GM12878 (cell line): ENCODE data around the gene C10orf90. TPM values are rescaled to one million over a fixed set of nuclear protein-coding genes. Genes with fewer than 3 reads are reported as not detected.

ENCODE experiments used
- ATAC-seq: fragments of 200-7000 bp; cut with Tn5 transposase; 3 replicates; pipeline ENCODE4 v1.9.1; 2020; ENCODE audit warnings: mild to moderate bottlenecking, moderate library complexity
- BruUV-seq: library from RNA; stranded (reverse); fragments of 400-500 nt; replicated peaks from 2 replicates; lab custom pipeline; 2021; lab: Mats Ljungman, UMichigan
- CTCF ChIA-PET: fragments of 300-600 bp; sonication (Branson Sonifier 250); formaldehyde crosslinking; extraction: SDS; loops from one replicate; lab custom pipeline; 2021; ENCODE audit warnings: inconsistent platforms; lab: Yijun Ruan, JAX
- POLR2A ChIA-PET: fragments of 350-600 bp; formaldehyde crosslinking; extraction: SDS; loops from one replicate; lab custom pipeline; 2021; ENCODE audit warnings: inconsistent platforms; lab: Charles Lee
- RAD21 ChIA-PET: fragments of 300-600 bp; sonication (Branson Sonifier 250); formaldehyde crosslinking; loops from one replicate; lab custom pipeline; 2023; ENCODE audit warnings: antibody characterized with exemption; ENCODE audit not compliant: unreplicated experiment; lab: Charles Lee
- SMC1A ChIA-PET: fragments of 300-600 bp; sonication (Branson Sonifier 250); formaldehyde crosslinking; loops from one replicate; lab custom pipeline; 2023; ENCODE audit not compliant: unreplicated experiment, uncharacterized antibody; lab: Charles Lee
- DNase-seq: peaks from one replicate; pipeline ENCODE4 v3.0.0-alpha.2; 2011; ENCODE audit warnings: low read depth, low spot score
- FAIRE-seq: peaks from 3 replicates; lab custom pipeline; 2011; peaks lifted over from hg19 to GRCh38; lab: Jason Lieb, UNC
- H2AFZ ChIP-seq: 2 replicates; pipeline ENCODE4 v1.6.0; 2011; ENCODE audit warnings: low read depth, low read length, control low read depth; ENCODE audit not compliant: control insufficient read depth
- H3K27ac ChIP-seq: 2 replicates; pipeline ENCODE4 v1.5.1; 2011; ENCODE audit warnings: control low read depth; ENCODE audit not compliant: control insufficient read depth, insufficient read depth
- H3K27me3 ChIP-seq, 2 experiments: replicated peaks in 1 of 2; 2 replicates each; pipeline versions ENCODE4 v1.6.0 to v1.6.1; 2011; ENCODE audit warnings: low read length in 1 of 2; ENCODE audit not compliant: control insufficient read depth in 2 of 2, insufficient read depth in 2 of 2
- H3K36me3 ChIP-seq, 2 experiments: 2 replicates each; pipeline ENCODE4 v1.5.1; 2011; ENCODE audit warnings: low read length in 1 of 2; ENCODE audit not compliant: control insufficient read depth in 2 of 2, insufficient read depth in 2 of 2
- H3K4me1 ChIP-seq: 2 replicates; pipeline ENCODE4 v1.6.1; 2011; ENCODE audit warnings: mild to moderate bottlenecking, low read length, moderate library complexity, mixed read lengths; ENCODE audit not compliant: control insufficient read depth, insufficient read depth
- H3K4me2 ChIP-seq: 2 replicates; pipeline ENCODE4 v1.6.0; 2011; ENCODE audit warnings: control low read depth; ENCODE audit not compliant: control insufficient read depth, insufficient read depth
- H3K4me3 ChIP-seq: fragments of 200-600 bp; sonication (generic); 2 replicates; pipeline ENCODE4 v1.5.1; 2016
- H3K79me2 ChIP-seq: 2 replicates; pipeline ENCODE4 v1.6.0; 2011; ENCODE audit warnings: low read length; ENCODE audit not compliant: control insufficient read depth, insufficient read depth
- H3K9ac ChIP-seq: 2 replicates; pipeline ENCODE4 v1.8.0; 2011; ENCODE audit warnings: low read length, control low read depth, mixed read lengths; ENCODE audit not compliant: control insufficient read depth, insufficient read depth
- H3K9me3 ChIP-seq: replicated peaks from 3 replicates; pipeline ENCODE4 v1.5.1; 2011; ENCODE audit warnings: mild to moderate bottlenecking, low read length; ENCODE audit not compliant: control insufficient read depth, insufficient read depth
- H4K20me1 ChIP-seq: 2 replicates; pipeline ENCODE4 v1.6.0; 2011; ENCODE audit not compliant: control insufficient read depth, insufficient read depth
- BCL3 ChIP-seq: IDR thresholded peaks from 2 replicates; pipeline ENCODE4 v1.6.1; 2011; ENCODE audit warnings: borderline replicate concordance, low read depth, mild to moderate bottlenecking, moderate library complexity, low read length; ENCODE audit not compliant: insufficient read depth, poor library complexity, severe bottlenecking
- BMI1 ChIP-seq: fragments of 450-650 bp; IDR thresholded peaks from 2 replicates; pipeline ENCODE4 v1.6.1; 2016; ENCODE audit warnings: mild to moderate bottlenecking, moderate library complexity, borderline replicate concordance
- CBX3 ChIP-seq: fragments of 200-600 bp; sonication (generic); IDR thresholded peaks from 2 replicates; pipeline ENCODE4 v1.6.1; 2016; ENCODE audit warnings: low read depth, borderline replicate concordance
- CBX5 ChIP-seq: sonication (generic); IDR thresholded peaks from 2 replicates; pipeline ENCODE4 v1.6.1; 2016; ENCODE audit warnings: low read depth, moderate library complexity, mild to moderate bottlenecking, inconsistent platforms
- CTCF ChIP-seq, 3 experiments: IDR thresholded peaks in 2 of 3; conservative IDR thresholded peaks in 1 of 3; 2 replicates each; pipeline ENCODE4 v1.5.1; 2011; ENCODE audit warnings: low read depth in 3 of 3, low read length in 3 of 3, mild to moderate bottlenecking in 3 of 3, control low read depth in 2 of 3, moderate library complexity in 2 of 3, inconsistent platforms in 1 of 3, mixed read lengths in 1 of 3; ENCODE audit not compliant: control insufficient read depth in 2 of 3, insufficient read depth in 1 of 3; ENCODE audit errors: extremely low read depth in 1 of 3
- ELK1 ChIP-seq: IDR thresholded peaks from 2 replicates; pipeline ENCODE4 v1.6.1; 2012; ENCODE audit warnings: low read depth, low read length, improper control_type of control experiment
- KAT2A ChIP-seq: conservative IDR thresholded peaks from 2 replicates; pipeline ENCODE4 v1.6.1; 2011; ENCODE audit warnings: low read depth, low read length; ENCODE audit not compliant: control insufficient read depth
- SIN3A ChIP-seq: IDR thresholded peaks from 2 replicates; pipeline ENCODE4 v1.6.1; 2012; ENCODE audit warnings: low read depth, low read length, improper control_type of control experiment
- TCF3 ChIP-seq: IDR thresholded peaks from 2 replicates; pipeline ENCODE4 v1.6.1; 2012; ENCODE audit warnings: low read depth, mild to moderate bottlenecking, low read length, borderline replicate concordance; ENCODE audit not compliant: insufficient read depth
- ZNF384 ChIP-seq: IDR thresholded peaks from 2 replicates; pipeline ENCODE4 v1.6.1; 2012; ENCODE audit warnings: low read depth, mild to moderate bottlenecking, low read length, improper control_type of control experiment, borderline replicate concordance
- WGBS: methylation state at CpG from one replicate; pipeline ENCODE4 v1.1.6; 2016; ENCODE audit warnings: low lambda C conversion rate; ENCODE audit not compliant: insufficient replicate concordance, insufficient coverage; ENCODE audit errors: missing lambda C conversion rate; 5-methylcytosine and 5-hydroxymethylcytosine counted together
- in situ Hi-C: fragments of 300-500 bp; cut with MboI; formaldehyde crosslinking; loops from 9 replicates; pipeline ENCODE4 v1.14.3; 2018; ENCODE audit warnings: mixed read lengths
- intact Hi-C: fragments of 100-400 bp; cut with micrococcal nuclease; formaldehyde crosslinking; loops from one replicate; pipeline ENCODE4 v1.14.2; 2022; ENCODE audit not compliant: unreplicated experiment
- polyA plus RNA-seq, 11 experiments: library from polyadenylated mRNA; depleted of rRNA in 4 of 11; unstranded in 6 of 11; stranded (reverse) in 5 of 11; fragments of >200 nt; fragmentation: Nextera tagmentation in 4 of 11; fragmentation: Illumina TruSeq in 1 of 11; extraction: Ambion mirVana in 4 of 11; extraction: Trizol in 1 of 11; gene quantifications; 1 replicate in 1 of 11; 2 replicates in 10 of 11; pipeline versions ENCODE4 v1.2.1 to v1.2.3, GENCODE V29; 2011 to 2016; ENCODE audit warnings: inconsistent platforms in 2 of 11, missing spikeins in 2 of 11, low read depth in 1 of 11
- total RNA-seq, 4 experiments: library from RNA; depleted of rRNA in 3 of 4; stranded (reverse); fragments of >200 nt in 3 of 4; fragmentation: Illumina TruSeq in 1 of 4; extraction: Trizol in 1 of 4; gene quantifications; 2 replicates each; pipeline versions ENCODE4 v1.2.1 to v1.2.3, GENCODE V29; 2013 to 2021

Gene C10orf90
- total and polyA plus RNA-seq, 10 of the 15 experiments (the other 5 are each of a cell fraction or from before 2014, with no cell fraction given) = 0.04 TPM; not detected in 9

GRCh38 chr10:126422567-126422966 lies 247.9 kb downstream of the C10orf90 start:
- H3K27me3 ChIP-seq = no peaks in the 10 kb centered on the region
- no peak overlapping the region for H3K27ac ChIP-seq
- no peaks in the 10 kb centered on the region; the same call in 2 of the 3 replicates for H3K9me3 ChIP-seq
- H3K9ac ChIP-seq = no peak overlapping the region
- no peaks in the 10 kb centered on the region for H3K36me3 ChIP-seq
- TF ChIP-seq BMI1 = no peak
- TF ChIP-seq SIN3A = no peak
- no peak for ATAC-seq
- WGBS = 0% methylated on average over 1 of the region's 1 CpG
- ChIA-PET SMC1A (no interaction called here), POLR2A (no interaction called here), CTCF (no interaction called here), RAD21 (no interaction called here)
- BruUV-seq = no TSS peak
- no peaks in the 10 kb centered on the region for H3K4me1 ChIP-seq
- H3K4me2 ChIP-seq = no peak overlapping the region
- no peak for DNase-seq
- FAIRE-seq = no peak
- intact Hi-C loops (no loop called here), in situ Hi-C loops (no loop called here)
- no peak overlapping the region for H2AFZ ChIP-seq
- no peaks in the 10 kb centered on the region for H3K79me2 ChIP-seq
- H4K20me1 ChIP-seq = no peaks in the 10 kb centered on the region
- no peak overlapping the region for H3K4me3 ChIP-seq

- no TSS peak for BruUV-seq
- TF ChIP-seq ELK1 = no peak
- no peak for TF ChIP-seq CTCF (IDR thresholded peaks at IDR 0.05 in 2 of 3, conservative IDR thresholded peaks at IDR 0.05 in 1 of 3; ENCODE audit: control insufficient read depth in 2 of 3, extremely low read depth in 1 of 3, insufficient read depth in 1 of 3, low read depth in 3 of 3, low read length in 3 of 3)
- no peak for TF ChIP-seq TCF3
- no peak for TF ChIP-seq ZNF384
- TF ChIP-seq CBX3 = no peak
- TF ChIP-seq BCL3 = no peak
- no peak for TF ChIP-seq KAT2A
- TF ChIP-seq CBX5 = no peak
- CTCF ChIA-PET = no interaction called here
Observed at GRCh38 chr10:126421756-126422256, 248.7 kb downstream of the C10orf90 start.

More at GRCh38 chr10:126421756-126422256, 248.7 kb downstream of the C10orf90 start:
- no peak for ATAC-seq
- DNase-seq = no peak
- no peaks in the 10 kb centered on the region for H3K27me3 ChIP-seq
- no peak overlapping the region for H3K27ac ChIP-seq
- no peaks in the 10 kb centered on the region for H4K20me1 ChIP-seq
- H3K36me3 ChIP-seq = no peaks in the 10 kb centered on the region
- WGBS = 48% methylated on average over 10 of the region's 10 CpGs
- intact Hi-C loops = no loop called here
- H3K4me3 ChIP-seq = no peak overlapping the region
- SMC1A ChIA-PET = no interaction called here
- POLR2A ChIA-PET = no interaction called here
- no peak for FAIRE-seq
- no peaks in the 10 kb centered on the region; the same call in 2 of the 3 replicates for H3K9me3 ChIP-seq
- H3K79me2 ChIP-seq = no peaks in the 10 kb centered on the region
- no peak overlapping the region for H3K9ac ChIP-seq
- in situ Hi-C loops = no loop called here
- RAD21 ChIA-PET = no interaction called here
- no peak overlapping the region for H2AFZ ChIP-seq
- H3K4me2 ChIP-seq = no peak overlapping the region
- H3K4me1 ChIP-seq = no peaks in the 10 kb centered on the region
